HG03565 (cell line): Measurements from ENCODE around the gene LRRC4B.
A peak's percentile ranks its signal among the peaks of the same experiment; 100 is the strongest.
"Not testable (repeated sequence)": the region's sequence is repeated elsewhere in the genome, so short reads cannot be mapped to it uniquely, and the experiment has no call there.

Experiments used
- ATAC-seq: cut with Tn5 transposase; IDR thresholded peaks from one replicate; pipeline ENCODE4 v1.9.1; 2021; ENCODE audit warnings: mild to moderate bottlenecking, moderate library complexity; ENCODE audit not compliant: unreplicated experiment

LRRC4B gene

GRCh38 chr19:50489461-50490011 lies 78.7 kb downstream of the LRRC4B start:
- ATAC-seq: no peak

GRCh38 chr19:50488389-50489194 lies 79.6 kb downstream of the LRRC4B start:
- ATAC-seq: no peak

- no peak for ATAC-seq
These were observed 81.3 kb downstream of the LRRC4B start for GRCh38 chr19:50486823-50487515.

GRCh38 chr19:50485284-50485955 lies 82.8 kb downstream of the LRRC4B start:
- ATAC-seq: no peak

- no peak for ATAC-seq
These were observed 85.3 kb downstream of the LRRC4B start for GRCh38 chr19:50482916-50483315.

- no peak for ATAC-seq
These were observed 85.9 kb downstream of the LRRC4B start for GRCh38 chr19:50482271-50482855.

- no peak for ATAC-seq
These were observed 86.7 kb downstream of the LRRC4B start for GRCh38 chr19:50481351-50482149.

- no peak for ATAC-seq
These were observed 87.7 kb downstream of the LRRC4B start for GRCh38 chr19:50480281-50481111.

GRCh38 chr19:50479761-50480251 lies 88.4 kb downstream of the LRRC4B start:
- no peak for ATAC-seq

- ATAC-seq: no peak
These were observed 89.1 kb downstream of the LRRC4B start for GRCh38 chr19:50478901-50479715.

- ATAC-seq: no peak
These were observed 90.3 kb downstream of the LRRC4B start for GRCh38 chr19:50477751-50478515.

GRCh38 chr19:50476907-50477238 lies 91.4 kb downstream of the LRRC4B start:
- ATAC-seq: no peak

GRCh38 chr19:50476224-50476906 lies 91.9 kb downstream of the LRRC4B start, which contains the start of the genes EMC10 and GARIN5A:
Gene EMC10, plus strand, starts transcription at chr19:50476507. Its CDS starts 38 bp downstream, at chr19:50476545.
Gene GARIN5A, minus strand, starts transcription at chr19:50476848. Its CDS starts 460 bp downstream, at chr19:50476388.
- ATAC-seq: peak; percentile 77

GRCh38 chr19:50475736-50476223 lies 92.5 kb downstream of the LRRC4B start:
- no peak for ATAC-seq

- no peak for ATAC-seq
These were observed 93.1 kb downstream of the LRRC4B start for GRCh38 chr19:50475101-50475568.

GRCh38 chr19:50473336-50473735 lies 94.9 kb downstream of the LRRC4B start:
- ATAC-seq: not testable (repeated sequence)

- ATAC-seq: no peak
These were observed 99.4 kb downstream of the LRRC4B start for GRCh38 chr19:50468818-50469217.
